Non-pigmented ciliary epithelial cell (primary cell): Measurements from ENCODE around the gene C1QTNF2.

Experiments
- DNase-seq: peaks from one replicate; pipeline ENCODE4 v3.0.0-alpha.2; 2010; ENCODE audit warnings: low read depth

The C1QTNF2 gene

DNA sequence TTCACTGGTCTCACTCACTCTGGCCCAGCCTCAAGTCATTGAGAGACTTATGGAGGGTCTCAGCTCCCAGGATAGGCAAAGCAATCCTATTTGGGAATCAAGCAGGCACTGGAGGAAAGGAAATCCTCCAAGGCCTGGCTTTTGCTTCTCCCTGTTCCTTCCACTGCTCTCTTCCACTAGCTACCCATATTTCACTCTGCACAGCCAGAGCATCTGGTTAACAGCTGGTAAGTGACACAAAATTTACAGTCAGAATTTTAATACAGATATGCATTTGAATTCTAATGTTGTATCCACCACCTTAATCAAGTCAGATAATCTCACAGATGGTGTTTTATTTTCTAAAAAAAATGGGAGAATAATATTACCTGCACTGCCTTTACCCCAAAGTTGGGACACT is 868 bp upstream of the C1QTNF2 start:
- no peak for DNase-seq

DNA sequence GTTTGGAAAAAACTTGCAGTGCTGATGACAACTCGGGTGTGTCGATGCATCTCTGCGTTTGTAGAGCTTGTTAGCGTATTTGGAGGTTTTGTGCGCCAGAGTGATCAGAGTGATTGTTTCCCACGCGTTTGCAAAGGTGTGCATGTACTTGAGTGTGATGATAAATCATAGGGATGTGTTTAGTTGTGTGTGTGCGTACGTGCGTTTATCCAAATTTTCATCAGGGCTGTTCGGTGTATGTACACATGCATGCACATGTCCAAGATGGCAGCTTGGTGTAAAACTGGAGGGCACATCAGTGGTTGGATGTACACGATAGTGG is 248 bp upstream of the C1QTNF2 start:
- DNase-seq: no peak

DNA sequence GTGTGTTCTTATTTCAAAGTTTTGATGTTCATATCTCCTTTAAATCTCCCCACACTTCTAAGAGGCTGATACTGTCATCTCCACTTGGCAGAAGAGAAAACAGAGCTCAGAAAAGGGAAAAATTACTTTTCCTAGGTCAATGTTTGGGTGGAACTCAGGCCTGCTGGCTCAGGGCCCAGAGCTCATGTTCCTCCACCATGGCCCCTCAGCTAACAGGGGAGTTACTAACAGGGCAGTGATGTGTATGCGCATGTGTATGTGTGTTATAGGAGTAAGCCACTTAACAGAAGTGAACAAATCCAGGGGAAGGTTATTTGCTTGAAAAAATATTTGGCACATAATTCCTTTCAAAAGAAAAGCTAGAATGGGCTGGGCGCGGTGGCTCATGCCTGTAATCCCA is 2.5 kb downstream of the C1QTNF2 start:
- DNase-seq: no peak

DNA sequence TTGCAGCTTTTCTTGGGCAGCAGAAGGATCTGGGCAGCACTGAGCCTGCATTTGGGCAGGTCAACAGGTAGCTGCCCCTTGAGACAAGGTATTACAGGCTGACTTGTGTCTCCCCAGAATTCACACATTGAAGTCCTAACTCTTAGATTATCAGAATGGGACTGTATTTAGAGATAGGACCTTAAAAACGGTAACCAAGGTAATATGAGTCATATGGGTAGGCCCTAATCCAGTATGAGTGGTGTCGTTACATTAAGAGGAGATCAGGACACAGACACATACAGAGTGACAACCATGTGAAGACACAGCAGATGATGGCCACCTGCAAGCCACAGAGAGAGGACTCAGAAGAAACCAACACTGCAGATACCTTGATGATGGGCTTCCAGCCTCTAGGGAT is 3.2 kb downstream of the C1QTNF2 start:
- DNase-seq: no peak

DNA sequence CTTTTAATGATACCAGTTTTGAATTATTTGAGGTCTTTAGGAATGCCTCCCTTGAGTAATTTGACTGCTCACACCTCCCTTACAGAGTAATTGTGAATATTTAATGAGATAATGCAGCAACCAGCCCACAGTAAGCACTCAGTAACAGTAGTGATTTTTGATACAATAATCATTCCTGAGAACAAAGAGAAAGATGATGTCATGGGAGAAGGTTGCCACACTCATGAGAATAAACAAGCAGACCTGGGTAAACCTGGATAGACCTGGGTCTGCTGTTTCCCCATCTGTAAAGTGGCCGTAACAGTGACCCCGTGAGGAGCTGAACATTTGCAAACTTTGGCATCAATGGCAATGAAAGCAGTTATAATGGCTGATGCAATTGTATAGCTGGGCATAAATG is 4.2 kb downstream of the C1QTNF2 start:
- no peak for DNase-seq

DNA sequence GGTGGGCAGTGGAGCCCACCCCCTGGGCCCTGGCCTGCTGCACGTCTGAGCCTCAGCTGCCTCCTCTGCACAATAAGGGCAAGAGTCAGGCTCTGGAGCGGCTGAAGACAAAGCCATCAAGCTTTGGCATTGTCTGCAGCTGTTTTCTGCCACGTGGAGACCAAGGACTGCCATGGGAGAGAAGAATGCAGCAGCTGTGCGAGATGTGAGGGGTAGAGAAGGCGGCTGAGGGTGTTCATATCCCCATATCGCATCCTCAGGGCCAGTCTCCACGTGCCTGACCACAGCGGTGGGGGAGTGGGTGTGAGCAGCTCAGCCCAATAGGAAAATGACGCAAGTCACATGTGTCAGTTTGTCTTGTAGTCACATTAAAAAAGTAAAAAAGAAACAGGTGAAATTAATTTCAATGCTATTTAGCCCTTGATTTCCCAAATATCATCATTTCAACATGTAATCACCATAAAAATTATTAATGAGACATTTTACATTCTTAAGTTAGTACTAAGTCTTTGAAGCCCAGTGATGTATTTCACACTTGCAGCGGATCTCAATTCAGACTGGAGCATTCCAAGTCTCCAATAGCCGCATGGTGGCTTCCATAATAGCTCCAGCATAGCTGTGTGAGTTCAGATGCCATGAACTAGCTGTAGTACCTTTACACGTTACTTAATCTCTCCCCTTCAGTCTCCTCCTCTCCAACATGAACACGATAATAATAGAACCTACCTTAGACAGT is 6.6 kb downstream of the C1QTNF2 start:
- no peak for DNase-seq

DNA sequence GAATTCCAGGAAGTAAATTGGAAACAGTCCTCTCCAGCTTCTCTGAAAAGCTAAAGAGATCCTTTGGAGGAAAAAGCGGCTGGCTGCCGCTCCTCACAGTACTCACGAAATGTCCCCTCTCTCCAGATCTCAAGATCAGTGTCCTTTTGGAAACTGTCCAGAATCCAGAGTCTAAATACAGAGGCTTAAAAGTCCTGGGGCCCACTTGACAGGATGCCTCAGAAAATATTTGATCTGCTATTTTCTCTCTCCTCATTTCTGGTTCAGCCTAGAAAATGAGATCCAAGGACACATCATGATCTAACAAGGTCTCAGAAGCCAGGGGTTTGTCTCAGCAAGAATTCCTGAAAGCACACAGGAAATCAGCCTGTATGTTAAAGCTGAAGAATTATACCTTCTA is 7.2 kb downstream of the C1QTNF2 start:
- DNase-seq: no peak

DNA sequence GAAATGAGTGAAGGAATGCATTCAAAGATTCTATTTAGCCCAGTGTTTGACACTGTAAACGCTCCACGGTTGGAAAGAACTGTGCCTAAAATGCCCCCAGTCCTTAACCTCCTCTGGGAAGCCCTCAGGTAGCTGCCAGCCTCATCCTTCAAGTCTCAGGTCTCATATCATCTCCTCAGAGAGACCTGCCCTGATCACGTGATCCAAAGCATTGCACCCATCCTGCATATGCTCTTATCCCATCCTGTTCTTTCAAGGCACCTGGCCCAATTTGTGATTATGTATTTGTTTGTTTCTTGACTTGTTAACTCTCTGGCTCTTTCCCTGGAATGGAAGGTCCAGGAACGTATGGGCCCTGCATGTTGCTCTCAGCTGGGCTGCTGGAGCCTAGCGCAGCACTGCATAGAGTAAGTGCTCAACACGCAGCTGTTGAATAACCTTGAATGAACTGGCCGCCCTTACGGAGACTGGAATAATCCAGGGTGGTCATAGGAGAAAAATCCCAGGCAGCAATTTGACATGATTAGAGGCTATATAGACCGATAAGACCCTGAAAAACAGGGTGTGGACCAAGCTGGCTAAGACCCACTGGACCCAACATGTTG is 8.7 kb downstream of the C1QTNF2 start:
- no peak for DNase-seq

DNA sequence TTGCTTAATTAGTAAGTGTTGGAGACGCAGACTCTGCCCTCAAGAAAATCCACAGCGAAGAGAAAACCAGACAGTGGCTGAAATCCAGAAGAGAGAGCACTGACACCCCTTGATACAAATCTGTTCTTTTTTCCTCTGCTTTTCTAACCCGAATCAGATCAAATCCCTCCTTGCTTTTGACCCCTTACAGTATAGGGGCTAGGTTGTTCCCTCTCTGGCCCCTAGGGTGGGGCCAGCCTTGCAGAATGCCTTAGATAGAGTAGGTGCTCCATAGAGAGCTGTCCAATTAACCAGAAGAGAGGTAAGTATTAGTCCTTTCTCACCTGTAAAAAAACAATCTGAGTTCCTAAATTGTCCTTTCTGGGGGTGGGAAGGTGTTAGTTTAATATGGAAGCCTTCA is 10.1 kb downstream of the C1QTNF2 start:
- DNase-seq: no peak

DNA sequence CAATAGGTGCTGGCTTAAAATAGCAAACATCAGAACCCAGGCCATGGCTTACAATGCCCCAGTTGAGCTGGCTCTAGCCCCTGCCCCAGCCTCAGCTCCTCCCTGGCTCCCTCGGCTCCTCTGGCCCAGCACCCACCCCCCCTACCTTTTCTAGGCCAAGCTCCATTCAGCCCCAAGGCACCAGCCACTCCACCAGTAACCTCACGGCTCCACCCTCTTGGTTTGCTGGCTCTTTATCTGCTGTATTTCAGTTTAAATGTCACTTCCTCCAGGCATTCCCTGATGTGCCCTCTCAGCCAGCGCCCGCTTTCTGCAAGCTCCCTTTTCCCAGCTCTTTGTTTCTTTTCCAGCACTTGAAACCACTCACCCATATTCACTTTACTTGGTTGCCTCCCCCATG is 10.6 kb downstream of the C1QTNF2 start:
- no peak for DNase-seq

DNA sequence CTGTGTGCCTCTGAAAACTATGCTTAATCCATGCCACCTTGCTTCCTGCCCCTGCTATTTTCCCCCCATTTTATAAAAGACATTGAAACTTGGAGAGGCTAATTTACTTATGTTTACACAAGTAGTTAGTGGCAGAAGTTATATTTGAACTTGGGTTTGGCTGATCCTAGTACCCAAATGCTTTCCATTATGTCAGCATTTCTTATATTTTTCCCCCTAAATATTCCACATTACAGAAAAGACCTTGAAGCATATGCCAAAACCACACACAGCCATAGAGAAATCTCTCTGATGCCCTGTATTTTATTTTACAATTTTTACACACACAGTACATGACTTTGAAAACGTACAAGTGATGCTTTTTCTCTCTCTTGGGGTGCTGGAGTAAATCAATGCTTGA is 11.2 kb downstream of the C1QTNF2 start:
- DNase-seq: no peak

DNA sequence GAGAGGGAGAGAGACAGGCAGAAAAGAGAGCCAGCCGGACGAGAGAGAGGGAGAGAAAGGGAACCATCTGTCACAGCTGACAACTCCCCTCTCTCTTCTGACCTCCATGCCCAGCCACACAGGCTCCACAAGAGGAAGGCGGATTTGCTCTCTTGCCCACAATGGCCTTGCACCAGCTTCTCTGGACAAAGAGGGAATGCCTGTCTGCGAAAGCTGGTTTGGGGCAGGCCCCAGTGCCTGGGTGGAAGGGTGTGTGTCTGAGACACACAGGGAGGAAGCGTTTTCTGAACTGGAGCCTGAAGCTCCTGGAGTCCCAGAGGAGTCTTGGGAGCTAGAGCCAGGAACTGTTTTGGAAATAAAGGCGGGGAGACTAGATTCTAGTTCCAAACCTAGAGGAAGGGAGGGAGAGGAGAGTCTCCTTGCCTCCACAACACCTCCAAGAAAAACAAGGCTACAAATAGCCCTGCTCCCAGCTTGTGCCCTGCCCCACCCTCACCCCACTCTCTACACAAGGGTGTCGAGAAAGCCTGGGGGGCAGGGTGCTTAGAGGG is 12.5 kb downstream of the C1QTNF2 start:
- DNase-seq: no peak

DNA sequence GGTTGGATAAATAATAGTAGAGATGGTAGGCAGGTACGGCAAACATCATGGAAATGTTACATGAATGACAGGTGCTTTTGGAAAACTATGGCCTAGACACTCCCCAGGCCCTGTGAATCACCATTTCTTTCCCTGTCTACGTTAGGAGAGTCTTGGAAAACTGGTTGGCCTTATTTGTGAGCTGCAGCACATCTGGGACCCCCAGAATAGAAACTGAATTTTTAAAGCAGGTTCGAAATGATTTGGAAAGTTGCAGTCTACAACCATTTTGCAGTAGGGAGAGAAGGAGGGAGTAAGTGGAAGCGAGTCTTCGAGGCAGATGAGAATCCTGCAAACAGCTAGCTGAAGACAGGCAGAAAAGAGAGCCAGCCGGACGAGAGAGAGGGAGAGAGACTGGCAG is 13.0 kb downstream of the C1QTNF2 start:
- DNase-seq: no peak

DNA sequence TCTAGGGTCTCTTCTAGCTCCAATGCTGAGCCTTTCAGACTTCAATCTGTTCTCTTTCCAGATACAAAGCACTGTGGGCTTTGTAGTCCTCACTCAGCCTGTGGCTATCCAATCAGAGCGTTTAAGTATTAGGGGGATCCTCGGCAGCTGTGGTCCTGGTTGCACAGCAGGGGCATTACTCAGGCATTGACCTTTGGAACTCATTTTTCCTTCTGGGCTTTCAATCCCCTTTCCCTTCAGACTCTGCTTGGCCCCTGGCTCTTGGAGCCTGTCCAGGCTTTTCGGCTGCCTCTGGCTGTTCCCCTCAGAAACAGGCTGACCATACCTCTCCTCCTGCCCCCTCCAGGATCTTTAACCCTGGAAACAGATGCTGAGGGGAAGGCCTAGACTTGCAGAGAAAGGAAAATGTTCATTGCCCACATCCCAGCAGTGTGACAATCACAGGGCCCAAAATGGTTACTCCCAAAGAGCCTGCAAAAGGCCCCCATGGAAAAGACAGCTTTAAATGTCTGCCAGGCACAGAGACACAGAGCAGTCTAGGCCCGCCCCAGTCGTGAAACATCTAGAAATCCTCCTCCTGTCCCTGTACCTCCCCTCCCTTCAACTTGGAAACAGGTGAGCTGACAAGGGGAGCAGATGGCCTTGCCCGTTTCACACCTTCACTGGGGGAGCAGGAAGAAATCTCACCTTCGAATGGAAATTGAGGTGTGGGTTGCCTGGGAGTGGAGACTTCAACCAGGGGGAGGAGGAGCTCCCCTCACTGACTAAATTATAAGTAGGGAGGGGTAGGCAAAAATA is 13.7 kb downstream of the C1QTNF2 start:
- no peak for DNase-seq

DNA sequence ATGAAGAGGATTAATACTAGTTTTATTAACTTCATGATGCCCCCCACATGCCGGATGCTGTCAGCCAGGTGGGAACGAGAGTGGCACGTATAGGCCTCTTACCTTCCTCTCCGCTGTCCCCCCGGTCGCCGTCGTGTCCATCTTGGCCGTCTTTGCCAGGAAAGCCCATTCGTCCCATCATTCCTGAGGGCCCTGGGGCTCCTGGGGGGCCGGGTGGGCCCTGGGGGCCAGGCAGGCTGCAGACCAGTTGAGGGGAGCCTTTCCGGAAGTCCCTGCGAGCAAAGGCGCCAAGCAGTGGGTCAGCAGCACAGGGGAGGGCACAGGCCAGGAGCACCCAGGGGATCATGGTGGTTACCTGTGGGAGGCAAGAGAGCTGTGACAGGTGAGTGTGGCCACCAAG is 15.8 kb downstream of the C1QTNF2 start:
- DNase-seq: no peak

DNA sequence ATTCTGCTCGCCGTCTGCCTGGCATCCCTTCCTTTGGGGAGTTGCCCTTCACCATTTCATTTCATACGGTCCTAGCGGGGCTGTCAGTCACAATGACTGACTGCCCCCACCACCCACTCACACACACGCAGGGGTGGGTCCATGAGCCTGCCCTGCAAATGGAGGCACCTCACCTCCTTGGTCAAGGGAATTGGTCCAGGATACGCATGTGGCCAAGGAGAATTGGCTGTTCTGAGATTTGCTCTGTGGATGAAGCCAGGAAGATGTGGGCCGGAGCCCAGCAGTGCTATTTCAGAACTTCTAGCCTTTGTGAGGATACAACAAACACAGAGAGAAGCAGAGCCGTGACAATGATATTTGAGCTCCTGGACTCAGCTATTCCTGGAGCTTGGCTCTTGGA is 17.0 kb downstream of the C1QTNF2 start:
- no peak for DNase-seq

DNA sequence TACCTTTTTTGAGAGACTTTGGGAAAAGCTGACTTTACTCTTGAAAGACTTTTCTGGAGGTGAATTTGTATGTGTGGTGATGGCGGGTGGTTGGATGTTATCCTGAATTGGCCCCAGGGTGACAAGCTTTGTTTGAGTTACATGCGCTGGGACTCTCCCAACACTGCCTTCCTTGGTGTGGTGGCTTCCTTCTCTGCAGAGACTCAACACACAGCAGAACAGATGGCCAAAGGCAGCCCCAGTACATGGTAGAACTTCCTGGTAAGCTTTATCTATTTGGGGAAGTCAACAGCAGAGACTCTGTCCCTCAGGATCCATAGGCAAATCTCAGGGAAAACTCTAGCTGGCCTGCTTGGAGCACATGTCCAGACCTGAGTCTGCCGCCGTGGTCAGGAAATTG is 18.1 kb downstream of the C1QTNF2 start:
- DNase-seq: no peak

DNA sequence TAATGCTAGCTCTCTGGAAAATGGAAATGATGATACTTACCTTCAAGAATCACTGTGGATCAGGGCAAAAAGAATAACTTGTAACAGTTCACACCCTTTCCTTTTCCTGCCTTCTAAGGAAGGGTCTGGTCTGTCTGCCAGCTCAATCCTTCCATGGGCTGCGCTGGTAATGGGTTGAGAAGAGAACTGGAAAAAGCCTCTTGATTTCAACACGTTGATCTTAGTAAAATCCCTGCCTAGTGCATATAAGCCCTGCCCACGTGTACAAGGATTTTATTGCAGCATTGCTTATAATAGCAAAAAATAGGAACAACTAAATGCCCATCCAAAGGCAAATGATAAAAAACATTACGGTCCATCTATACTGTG is 20.5 kb downstream of the C1QTNF2 start:
- no peak for DNase-seq

DNA sequence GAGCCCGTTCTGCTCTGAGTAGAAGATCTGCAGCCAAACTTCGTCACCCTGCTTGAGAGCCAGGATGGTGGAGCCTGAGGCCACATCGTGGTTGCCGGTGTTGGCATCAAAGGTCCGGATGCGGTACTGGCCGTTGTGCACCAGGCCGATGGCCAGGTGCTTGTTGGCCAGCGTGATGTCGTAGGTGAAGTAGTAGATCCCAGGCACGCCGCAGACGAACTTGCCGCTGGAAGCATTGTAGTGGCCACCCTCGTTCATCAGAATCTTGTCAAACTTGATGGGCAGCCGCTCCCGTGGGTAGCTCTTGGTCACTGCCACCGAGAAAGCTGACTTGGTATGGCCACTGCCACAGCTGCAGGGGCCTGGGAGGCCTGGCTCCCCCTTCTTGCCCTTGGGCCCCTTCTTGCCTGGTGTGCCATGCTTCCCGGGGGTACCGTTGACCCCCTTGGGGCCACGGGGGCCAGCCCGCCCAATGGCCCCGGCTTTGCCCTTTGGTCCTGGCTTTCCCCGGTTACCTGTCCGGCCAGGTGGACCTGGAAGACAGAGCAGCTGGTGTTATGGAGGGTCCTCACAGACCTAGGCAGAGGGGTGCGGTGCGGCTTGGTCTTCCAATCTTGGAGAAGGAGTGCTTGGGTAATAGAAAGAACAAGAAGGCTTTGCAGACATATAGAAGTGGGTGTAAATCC is 21.0 kb downstream of the C1QTNF2 start:
- no peak for DNase-seq

DNA sequence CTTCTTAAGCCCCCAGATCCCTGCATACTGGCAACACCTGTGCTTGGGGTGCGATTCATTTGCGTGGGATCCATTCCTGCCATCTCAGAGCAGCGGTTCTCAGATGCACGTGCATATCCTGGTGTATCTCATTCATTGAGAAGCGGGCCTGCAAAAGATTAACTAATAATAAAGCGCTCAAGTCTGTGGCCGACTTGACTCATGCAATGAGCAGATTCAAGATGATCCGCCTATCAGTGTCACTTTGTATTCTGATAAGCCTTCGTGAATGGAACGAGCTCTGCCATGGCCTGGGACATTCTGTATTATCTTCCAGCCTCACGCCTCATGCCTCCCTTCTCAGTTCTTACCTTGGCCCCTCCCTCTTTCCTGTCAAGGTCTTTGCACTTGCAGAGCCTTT is 22.3 kb downstream of the C1QTNF2 start:
- DNase-seq: no peak

DNA sequence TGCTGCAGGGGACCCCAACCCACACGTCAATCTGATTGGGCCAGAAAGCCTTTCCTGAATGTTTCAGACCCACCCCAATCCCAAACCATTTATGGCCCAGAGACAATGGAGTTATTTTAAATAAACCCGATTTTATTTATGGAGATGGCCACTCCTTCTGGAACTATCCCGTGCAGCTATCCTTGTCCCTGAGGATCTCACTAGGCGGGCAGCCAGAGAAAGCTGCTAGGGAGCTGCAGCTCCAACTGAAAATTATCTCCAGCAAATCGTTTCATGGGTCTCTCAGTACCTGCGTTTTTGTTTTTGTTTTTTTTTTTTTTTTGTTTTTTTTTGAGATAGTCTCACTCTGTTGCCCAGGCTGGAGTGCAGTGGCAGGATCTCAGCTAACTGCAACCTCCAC is 23.0 kb downstream of the C1QTNF2 start:
- DNase-seq: no peak

DNA sequence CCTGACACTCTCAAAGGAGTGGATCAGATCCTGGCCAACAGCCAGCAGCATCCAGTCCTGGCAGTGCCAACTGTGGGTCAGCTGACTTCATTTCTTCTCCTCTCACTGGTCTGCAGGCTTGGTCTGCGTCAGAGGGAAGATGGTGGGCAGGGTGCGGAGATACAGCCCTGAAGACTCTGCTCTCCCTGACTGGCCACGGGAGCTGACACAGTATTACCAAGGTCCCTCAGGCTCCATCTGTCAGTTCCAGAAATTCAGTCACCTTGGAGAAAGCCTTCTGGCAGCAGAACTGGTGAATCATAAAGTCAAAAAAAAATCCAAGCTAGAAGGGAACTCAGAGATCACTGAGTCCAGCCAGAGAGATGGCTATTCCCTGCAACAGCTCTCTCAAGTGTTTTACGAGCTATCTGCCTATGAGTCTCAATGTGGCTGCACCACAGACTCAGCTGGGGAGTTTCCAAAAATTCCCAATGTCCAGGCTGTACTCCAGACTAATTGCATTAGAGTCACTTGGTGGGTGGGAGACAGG is 27.9 kb downstream of the C1QTNF2 start:
- no peak for DNase-seq
